Right ventricle myocardium inferior (tissue), 1 donor: ENCODE results near the gene TTF2. TPM values are rescaled to one million over a fixed set of nuclear protein-coding genes. Genes with fewer than 3 reads are reported as not detected.
"Not testable (repeated sequence)": the region's sequence is repeated elsewhere in the genome, so short reads cannot be mapped to it uniquely, and the experiment has no call there.

ENCODE experiments used
- ATAC-seq: fragments of 200-7000 bp; cut with Tn5 transposase; one replicate; pipeline ENCODE4 v1.9.1; 2020; ENCODE audit warnings: mild to moderate bottlenecking, moderate library complexity
- DNase-seq: peaks from one replicate; pipeline ENCODE4 v3.0.0; 2021; ENCODE audit errors: missing footprints
- intact Hi-C: fragments of 100-400 bp; cut with DNase I; formaldehyde crosslinking; loops from one replicate; pipeline ENCODE4 v1.11.0; 2022
- total RNA-seq: library from RNA; stranded (reverse); fragmentation: NEBNext Ultra II Directional; extraction: Animal tissue kit (Norgen Biotek cat#: 25700); gene quantifications from one replicate; pipeline ENCODE4 v1.2.1, GENCODE V29; 2021
- donor health status: DM: no; HTN: yes; CAD: no; lungs with severe emphysema.

The TTF2 gene
- total RNA-seq, 1 donor from 2014 or later, result 7.8 TPM

- intact Hi-C loops, result no loop called here
- no peak for ATAC-seq
These were observed 52.1 kb downstream of the TTF2 start for GRCh38 chr1:117112047-117112717.

DNA sequence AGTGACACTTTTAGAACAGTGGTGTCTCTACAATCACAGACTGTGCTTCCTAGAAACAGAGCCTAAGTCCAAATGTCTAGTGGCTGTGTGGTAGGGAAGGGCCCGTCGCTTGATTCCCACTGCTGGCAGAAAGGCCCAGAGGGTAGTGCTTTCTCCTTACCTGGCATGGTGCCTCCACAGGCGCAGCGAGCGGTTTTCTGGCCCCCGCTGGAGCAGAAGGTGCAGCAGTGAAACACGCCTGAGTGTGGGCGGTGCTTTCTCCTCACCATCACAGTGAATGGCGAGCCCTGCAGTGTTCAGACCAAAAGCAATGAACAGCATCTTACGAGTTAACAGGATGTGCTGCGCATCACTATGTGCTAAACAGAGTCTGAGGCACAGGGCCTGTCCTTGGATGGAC lies 53.1 kb downstream of the TTF2 start:
- no peak for ATAC-seq
- intact Hi-C loops, result no loop called here
- DNase-seq, result no peak

More at GRCh38 chr1:117112047-117112717, 52.1 kb downstream of the TTF2 start:
- DNase-seq, result no peak

- ATAC-seq, result no peak
- no peak for DNase-seq
- intact Hi-C loops, result no loop called here
These were observed 54.8 kb downstream of the TTF2 start for GRCh38 chr1:117114877-117115276.

GRCh38 chr1:117116090-117116783 lies 56.1 kb downstream of the TTF2 start:
- ATAC-seq, result no peak
- DNase-seq, result no peak
- intact Hi-C loops, result no loop called here

DNA sequence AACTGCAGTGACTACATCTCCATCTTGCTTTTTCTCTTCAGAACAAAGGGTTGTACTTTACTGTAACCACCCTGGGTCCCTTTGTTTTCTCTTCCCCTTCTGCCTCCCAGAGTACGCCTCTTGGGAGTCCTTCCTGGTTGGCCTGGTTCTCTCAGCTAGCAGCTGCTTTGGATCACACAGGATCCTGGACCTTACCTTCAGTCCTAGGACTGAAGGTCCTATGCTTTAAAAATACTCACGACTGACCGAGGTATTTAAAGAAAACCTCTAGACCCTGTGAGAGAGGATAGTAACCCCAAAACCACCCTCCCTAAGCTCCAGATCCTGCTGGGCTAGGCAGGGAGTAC lies 56.6 kb downstream of the TTF2 start:
- intact Hi-C loops, result no loop called here
- no peak for DNase-seq
- ATAC-seq, result no peak

- DNase-seq (no peak), ATAC-seq (no peak)
- intact Hi-C loops, result no loop called here
These were observed 57.6 kb downstream of the TTF2 start for GRCh38 chr1:117117697-117118096.

GRCh38 chr1:117118137-117118536 lies 58.0 kb downstream of the TTF2 start:
- intact Hi-C loops, result no loop called here
- ATAC-seq (no peak), DNase-seq (no peak)

GRCh38 chr1:117119144-117119543 lies 59.0 kb downstream of the TTF2 start:
- ATAC-seq, intact Hi-C loops, DNase-seq: not testable (repeated sequence)

DNA sequence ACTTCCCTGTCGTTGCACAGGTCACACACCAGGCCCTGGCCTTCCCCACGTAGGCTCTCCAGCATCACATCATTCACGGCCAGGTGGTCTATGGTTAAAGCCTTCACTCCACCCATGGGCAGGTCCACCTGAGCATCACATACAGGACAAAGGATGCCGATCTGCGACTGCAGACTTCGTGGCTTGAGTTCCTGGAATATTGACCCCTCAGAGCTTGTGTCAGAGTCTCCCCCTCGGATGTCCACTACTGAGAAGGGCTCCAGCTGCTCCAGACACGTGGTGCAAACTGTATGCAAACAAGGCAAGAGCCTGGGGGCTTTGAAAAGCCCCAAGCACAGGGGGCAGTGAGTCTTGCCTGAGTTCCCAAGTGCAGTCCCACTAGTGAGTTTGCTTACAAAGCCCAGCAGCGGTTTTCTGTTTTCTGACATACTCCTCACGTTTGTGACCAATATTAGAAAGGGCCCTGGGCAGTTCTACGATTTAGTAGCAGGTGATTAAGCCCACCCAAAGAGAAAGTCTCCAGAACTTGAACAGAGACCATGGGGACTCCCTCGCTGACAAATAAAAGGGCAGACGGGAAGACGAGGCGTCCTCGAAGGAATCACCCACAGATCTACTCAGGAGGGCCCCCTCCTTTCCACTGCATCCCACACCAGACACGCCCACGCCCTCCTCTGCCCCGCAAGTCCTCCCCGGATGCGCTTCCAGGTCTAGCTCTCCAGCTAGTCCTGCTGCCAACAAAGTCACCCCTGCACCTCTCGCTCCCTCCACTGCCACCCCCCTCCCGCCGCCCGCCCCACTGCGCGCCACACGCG lies 60.9 kb downstream of the TTF2 start:
- ATAC-seq (peak; percentile 48), DNase-seq (no peak)
- intact Hi-C loops, result loop anchor here (5.0 kb wide), 3 partner anchors 116 to 246 kb away; partner anchors contain the start of gene MAN1A2

DNA sequence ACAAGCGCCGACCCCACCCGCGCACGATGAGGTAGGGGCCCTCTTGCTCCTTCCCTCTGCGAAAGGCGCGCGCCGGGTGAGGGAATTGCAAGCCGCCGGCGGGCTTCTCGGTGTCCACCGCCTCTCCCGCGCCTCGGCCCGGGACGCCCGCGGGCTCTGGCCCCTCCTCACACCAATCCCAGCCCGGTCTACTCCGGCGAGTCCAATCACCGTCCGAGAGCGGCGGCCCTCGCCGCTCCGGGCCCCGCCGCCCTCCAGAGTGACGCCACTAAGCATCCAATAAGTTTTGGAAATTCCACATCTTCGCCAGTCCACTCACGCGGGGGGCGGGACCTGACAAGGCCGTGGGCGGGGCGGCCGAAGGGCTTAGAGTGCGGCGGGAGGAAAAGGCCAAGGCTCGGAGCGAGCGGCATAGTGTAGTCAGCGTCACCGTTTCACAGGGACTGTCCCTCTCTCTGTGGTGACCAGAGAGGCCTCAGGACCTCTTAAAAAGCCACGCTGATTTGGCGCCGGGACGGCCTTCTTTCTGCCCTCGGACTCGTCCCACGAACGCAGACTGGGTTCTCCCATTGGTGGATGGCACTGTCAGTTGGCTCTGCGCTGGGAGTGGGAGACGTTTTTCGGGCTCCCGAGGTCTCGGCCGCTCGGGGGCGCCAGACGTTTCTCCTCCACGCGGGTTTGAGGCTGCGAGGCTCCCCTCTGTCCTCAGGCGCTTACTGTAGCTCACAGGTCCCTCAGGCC lies 61.6 kb downstream of the TTF2 start, which contains the start of gene TRIM45:
Gene TRIM45 (minus strand): TSS at position 161 of the 741 bp plus-strand sequence. CDS start 548 bp downstream, outside the sequence.
- DNase-seq, result peak; percentile 98
- ATAC-seq, result peak; percentile 98
- intact Hi-C loops, result loop anchor here (5.0 kb wide), 3 partner anchors 116 to 246 kb away; partner anchors contain the start of gene MAN1A2

GRCh38 chr1:117122330-117123025 lies 62.4 kb downstream of the TTF2 start:
- ATAC-seq (peak; percentile 3), DNase-seq (no peak)
- intact Hi-C loops, result loop anchor here (5.0 kb wide), 3 partner anchors 115 to 245 kb away; partner anchors contain the start of gene MAN1A2

- intact Hi-C loops, result loop anchor here (5.0 kb wide), 3 partner anchors 114 to 244 kb away; partner anchors contain the start of gene MAN1A2
- no peak for DNase-seq
- no peak for ATAC-seq
These were observed 63.1 kb downstream of the TTF2 start for GRCh38 chr1:117123274-117123673.

- DNase-seq (no peak), ATAC-seq (no peak)
- intact Hi-C loops, result loop anchor here (5.0 kb wide), 3 partner anchors 113 to 243 kb away; partner anchors contain the start of gene MAN1A2
These were observed 64.5 kb downstream of the TTF2 start for GRCh38 chr1:117124661-117125060.

GRCh38 chr1:117127795-117128194 lies 67.7 kb downstream of the TTF2 start:
- intact Hi-C loops, result loop anchor here (2.0 kb wide), 1 partner anchor 59 kb away; no protein-coding TSS in a partner anchor
- DNase-seq, result no peak
- no peak for ATAC-seq

DNA sequence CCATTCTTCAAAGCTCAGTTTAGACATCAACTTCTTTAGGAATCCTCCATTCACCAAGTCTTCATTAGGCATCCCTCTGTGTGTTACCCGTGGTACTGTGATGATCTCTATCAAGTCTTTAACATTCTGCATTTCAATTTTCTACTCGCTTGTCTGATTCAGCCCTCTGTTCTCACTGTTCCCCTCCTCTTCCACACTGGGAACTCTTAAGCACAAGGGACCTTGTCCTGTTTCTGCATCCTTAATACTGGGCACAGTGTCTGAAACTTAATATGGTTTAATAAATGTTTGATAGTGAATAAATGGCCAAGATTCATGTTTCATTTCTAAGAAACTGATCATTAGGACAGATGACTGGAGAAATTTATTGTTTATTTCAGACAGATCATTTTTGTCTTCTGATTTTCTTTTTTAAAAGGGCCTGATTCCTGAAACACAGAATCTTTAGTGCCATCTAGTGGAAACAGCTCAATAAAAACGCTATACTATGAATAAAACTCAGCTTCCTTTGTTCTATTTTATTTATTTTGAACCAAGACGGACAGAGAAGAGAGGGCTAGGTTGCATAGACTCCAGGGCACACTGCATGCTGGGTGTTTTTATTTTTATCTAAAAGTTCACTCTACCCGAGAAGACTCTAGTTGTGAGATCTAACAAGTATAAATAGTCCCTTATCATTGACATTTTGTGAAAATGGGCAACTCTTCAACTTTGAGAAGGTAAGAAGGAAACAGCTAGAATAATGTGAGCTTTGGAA lies 68.4 kb downstream of the TTF2 start:
- no peak for DNase-seq

DNA sequence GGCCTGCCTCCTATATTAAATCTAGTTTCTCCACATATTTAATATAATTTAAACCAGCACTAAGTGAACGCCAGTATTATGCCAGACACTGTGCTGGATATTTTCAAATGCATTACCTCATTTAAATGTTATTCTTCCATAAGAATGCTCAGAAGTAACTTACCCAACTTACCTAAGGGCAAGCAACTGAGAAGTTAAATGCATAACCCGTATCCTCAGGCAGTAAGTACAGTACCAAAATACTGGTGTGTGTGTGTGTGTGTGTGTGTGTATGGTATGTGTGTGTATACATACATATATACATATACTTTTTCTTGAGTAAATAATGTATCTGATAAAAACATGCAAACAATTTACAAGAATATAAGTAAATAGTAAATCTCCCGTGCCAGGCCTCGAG lies 70.4 kb downstream of the TTF2 start:
- intact Hi-C loops, result loop anchor here (5.0 kb wide), 1 partner anchor 102 kb away; no protein-coding TSS in a partner anchor
- ATAC-seq (no peak), DNase-seq (no peak)

More for the DNA sequence above, 68.4 kb downstream of the TTF2 start:
- peak; percentile 82 for ATAC-seq
- intact Hi-C loops, result loop anchor here (2.0 kb wide), 1 partner anchor 60 kb away; no protein-coding TSS in a partner anchor

GRCh38 chr1:117135329-117135728 lies 75.2 kb downstream of the TTF2 start:
- ATAC-seq, result no peak
- intact Hi-C loops, result no loop called here
- no peak for DNase-seq
